DOHH2 (cell line): ENCODE measurements around the gene PDE2A.

Experiments
- EZH2phosphoT487 ChIP-seq: fragments of 200-600 bp; sonication (generic); IDR thresholded peaks from 2 replicates; pipeline ENCODE4 v1.6.1; 2017; ENCODE audit warnings: borderline replicate concordance, mild to moderate bottlenecking, antibody characterized with exemption, low read length, moderate library complexity, mixed read lengths
- TF ChIP-seq, protein P1 (sequence below): fragments of 200-600 bp; sonication (generic); IDR thresholded peaks from one replicate; pipeline ENCODE4 v1.5.1; 2014; ENCODE audit warnings: antibody characterized with exemption, mild to moderate bottlenecking, low read depth, low read length; ENCODE audit not compliant: poor library complexity, severe bottlenecking

DNA sequence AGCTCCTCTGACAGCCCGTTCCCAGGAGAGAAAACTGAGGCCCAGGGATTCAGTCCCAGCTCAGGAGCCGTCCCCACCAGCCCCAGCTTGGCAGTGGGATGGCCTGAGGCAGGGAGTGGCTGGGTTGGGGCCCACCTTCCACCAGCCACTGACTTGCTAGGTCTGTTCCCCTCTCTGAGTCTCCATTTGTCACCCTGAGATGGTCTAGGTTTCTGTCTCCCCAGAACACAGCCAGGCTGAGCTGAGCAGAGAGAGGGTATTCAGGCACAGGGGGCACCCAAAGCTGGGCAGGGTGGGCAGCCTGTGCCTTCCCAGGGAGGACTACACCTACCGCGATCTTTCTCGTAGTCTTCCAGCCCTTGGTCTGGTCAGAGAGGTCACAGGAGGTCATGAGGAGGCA lies 95.7 kb downstream of the PDE2A start:
- no peak for TF ChIP-seq EZH2phosphoT487
- TF ChIP-seq, protein P1, sequence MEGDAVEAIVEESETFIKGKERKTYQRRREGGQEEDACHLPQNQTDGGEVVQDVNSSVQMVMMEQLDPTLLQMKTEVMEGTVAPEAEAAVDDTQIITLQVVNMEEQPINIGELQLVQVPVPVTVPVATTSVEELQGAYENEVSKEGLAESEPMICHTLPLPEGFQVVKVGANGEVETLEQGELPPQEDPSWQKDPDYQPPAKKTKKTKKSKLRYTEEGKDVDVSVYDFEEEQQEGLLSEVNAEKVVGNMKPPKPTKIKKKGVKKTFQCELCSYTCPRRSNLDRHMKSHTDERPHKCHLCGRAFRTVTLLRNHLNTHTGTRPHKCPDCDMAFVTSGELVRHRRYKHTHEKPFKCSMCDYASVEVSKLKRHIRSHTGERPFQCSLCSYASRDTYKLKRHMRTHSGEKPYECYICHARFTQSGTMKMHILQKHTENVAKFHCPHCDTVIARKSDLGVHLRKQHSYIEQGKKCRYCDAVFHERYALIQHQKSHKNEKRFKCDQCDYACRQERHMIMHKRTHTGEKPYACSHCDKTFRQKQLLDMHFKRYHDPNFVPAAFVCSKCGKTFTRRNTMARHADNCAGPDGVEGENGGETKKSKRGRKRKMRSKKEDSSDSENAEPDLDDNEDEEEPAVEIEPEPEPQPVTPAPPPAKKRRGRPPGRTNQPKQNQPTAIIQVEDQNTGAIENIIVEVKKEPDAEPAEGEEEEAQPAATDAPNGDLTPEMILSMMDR = no peak
